HS-27A (cell line): ENCODE data around the gene KCNQ1.

Experiments
- DNase-seq: peaks from one replicate; pipeline ENCODE4 v3.0.0-alpha.2; 2012; ENCODE audit warnings: low read depth, missing footprints

Gene KCNQ1

GRCh38 chr11:2825889-2826678 is 381.3 kb downstream of the KCNQ1 start:
- DNase-seq = peak; percentile 78

- no peak for DNase-seq
Observed at GRCh38 chr11:2826679-2827056, 381.9 kb downstream of the KCNQ1 start.

- DNase-seq = no peak
Observed at GRCh38 chr11:2827256-2827655, 382.4 kb downstream of the KCNQ1 start.

GRCh38 chr11:2827792-2828191 is 383.0 kb downstream of the KCNQ1 start:
- DNase-seq = no peak

- DNase-seq = no peak
Observed at GRCh38 chr11:2828585-2829330, 383.9 kb downstream of the KCNQ1 start.

- no peak for DNase-seq
Observed at GRCh38 chr11:2830030-2830812, 385.4 kb downstream of the KCNQ1 start.

GRCh38 chr11:2830886-2831285 is 386.1 kb downstream of the KCNQ1 start:
- DNase-seq = no peak

GRCh38 chr11:2831781-2832532 is 387.1 kb downstream of the KCNQ1 start:
- no peak for DNase-seq

- DNase-seq = no peak
Observed at GRCh38 chr11:2832533-2833020, 387.8 kb downstream of the KCNQ1 start.

- DNase-seq = no peak
Observed at GRCh38 chr11:2833051-2833715, 388.4 kb downstream of the KCNQ1 start.

- no peak for DNase-seq
Observed at GRCh38 chr11:2833716-2834502, 389.1 kb downstream of the KCNQ1 start.

- no peak for DNase-seq
Observed at GRCh38 chr11:2834503-2835273, 389.9 kb downstream of the KCNQ1 start.

- DNase-seq = no peak
Observed at GRCh38 chr11:2835296-2835695, 390.5 kb downstream of the KCNQ1 start.

GRCh38 chr11:2835751-2836150 is 390.9 kb downstream of the KCNQ1 start:
- DNase-seq = no peak

GRCh38 chr11:2836315-2837095 is 391.7 kb downstream of the KCNQ1 start:
- no peak for DNase-seq

GRCh38 chr11:2837096-2837601 is 392.3 kb downstream of the KCNQ1 start:
- no peak for DNase-seq

- no peak for DNase-seq
Observed at GRCh38 chr11:2837651-2838050, 392.8 kb downstream of the KCNQ1 start.

GRCh38 chr11:2838091-2838490 is 393.3 kb downstream of the KCNQ1 start:
- DNase-seq = no peak
